Keratinocyte (primary cell): ENCODE data around the gene NHLH1.

ENCODE experiments used
- EZH2 ChIP-seq: IDR thresholded peaks from one replicate; pipeline ENCODE4 v1.6.1; 2012; ENCODE audit warnings: inconsistent platforms, mild to moderate bottlenecking, low read length, moderate library complexity
- TF ChIP-seq, protein P1 (sequence below), 3 experiments: IDR thresholded peaks in 1 of 3; conservative IDR thresholded peaks in 1 of 3; optimal IDR thresholded peaks in 1 of 3; 2 replicates in 2 of 3; 3 replicates in 1 of 3; pipeline versions ENCODE3 to v1.5.1; 2011; ENCODE audit warnings: low read length in 3 of 3, mild to moderate bottlenecking in 3 of 3, moderate library complexity in 2 of 3, control low read depth in 1 of 3, inconsistent platforms in 1 of 3; ENCODE audit not compliant: insufficient read depth in 2 of 3; ENCODE audit errors: extremely low read depth in 1 of 3

DNA sequence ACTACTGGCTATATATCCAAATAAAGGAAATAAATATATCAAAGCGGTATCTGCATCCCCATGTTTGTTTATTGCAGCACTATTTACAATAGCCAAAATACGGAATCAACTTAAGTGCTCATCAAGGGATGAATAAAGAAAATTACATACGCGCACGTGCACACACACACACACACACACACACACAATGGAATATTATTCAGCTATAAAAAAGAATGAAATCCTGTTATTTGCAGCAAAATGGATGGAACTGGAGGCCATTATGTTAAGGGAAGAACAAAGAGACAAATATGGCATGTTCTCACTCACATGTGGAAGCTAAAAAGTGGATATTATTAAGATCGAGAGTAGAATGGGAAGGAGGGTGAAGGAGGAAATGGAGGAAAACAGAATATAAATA lies 44.0 kb upstream of the NHLH1 start:
- no peak for TF ChIP-seq EZH2
- TF ChIP-seq, protein P1, sequence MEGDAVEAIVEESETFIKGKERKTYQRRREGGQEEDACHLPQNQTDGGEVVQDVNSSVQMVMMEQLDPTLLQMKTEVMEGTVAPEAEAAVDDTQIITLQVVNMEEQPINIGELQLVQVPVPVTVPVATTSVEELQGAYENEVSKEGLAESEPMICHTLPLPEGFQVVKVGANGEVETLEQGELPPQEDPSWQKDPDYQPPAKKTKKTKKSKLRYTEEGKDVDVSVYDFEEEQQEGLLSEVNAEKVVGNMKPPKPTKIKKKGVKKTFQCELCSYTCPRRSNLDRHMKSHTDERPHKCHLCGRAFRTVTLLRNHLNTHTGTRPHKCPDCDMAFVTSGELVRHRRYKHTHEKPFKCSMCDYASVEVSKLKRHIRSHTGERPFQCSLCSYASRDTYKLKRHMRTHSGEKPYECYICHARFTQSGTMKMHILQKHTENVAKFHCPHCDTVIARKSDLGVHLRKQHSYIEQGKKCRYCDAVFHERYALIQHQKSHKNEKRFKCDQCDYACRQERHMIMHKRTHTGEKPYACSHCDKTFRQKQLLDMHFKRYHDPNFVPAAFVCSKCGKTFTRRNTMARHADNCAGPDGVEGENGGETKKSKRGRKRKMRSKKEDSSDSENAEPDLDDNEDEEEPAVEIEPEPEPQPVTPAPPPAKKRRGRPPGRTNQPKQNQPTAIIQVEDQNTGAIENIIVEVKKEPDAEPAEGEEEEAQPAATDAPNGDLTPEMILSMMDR (optimal IDR thresholded peaks at IDR 0.05 in 1 of 3, IDR thresholded peaks at IDR 0.05 in 1 of 3, conservative IDR thresholded peaks at IDR 0.05 in 1 of 3; ENCODE audit: extremely low read depth in 1 of 3, insufficient read depth in 2 of 3, low read length in 3 of 3), result no peak
